NCI-H2029 treated with DMSO at 0.1 percent for 48 hours (cell line): ENCODE data around the gene PTPRU.

Experiments
- DNase-seq: peaks from one replicate; lab custom pipeline; 2025; lab: John Stamatoyannopoulos, UW

PTPRU gene

GRCh38 chr1:29332204-29332603, 95.9 kb downstream of the PTPRU start:
- no peak for DNase-seq

DNA sequence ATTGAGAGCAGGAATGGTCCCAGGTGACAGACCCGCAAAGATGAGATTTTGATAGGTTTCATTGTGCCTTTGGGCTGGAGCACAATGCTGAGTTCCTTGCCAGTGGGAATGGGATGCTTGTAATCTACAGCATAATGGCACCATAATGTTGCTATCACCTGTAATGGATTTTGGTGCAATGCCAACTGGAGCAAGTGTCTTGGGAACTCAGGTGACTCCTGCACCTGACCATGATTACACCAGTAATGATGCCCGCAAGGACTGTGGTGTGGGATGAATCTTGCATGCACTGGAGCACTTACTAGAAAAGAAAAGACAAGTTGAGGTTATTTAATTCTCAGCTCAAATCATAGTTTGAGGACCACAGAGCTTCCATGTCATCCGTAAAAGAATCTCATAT, 96.7 kb downstream of the PTPRU start:
- peak; percentile 24 for DNase-seq

GRCh38 chr1:29335573-29335972, 99.3 kb downstream of the PTPRU start:
- no peak for DNase-seq

- DNase-seq, result no peak
Measured at GRCh38 chr1:29338908-29339575, 102.7 kb downstream of the PTPRU start.

DNA sequence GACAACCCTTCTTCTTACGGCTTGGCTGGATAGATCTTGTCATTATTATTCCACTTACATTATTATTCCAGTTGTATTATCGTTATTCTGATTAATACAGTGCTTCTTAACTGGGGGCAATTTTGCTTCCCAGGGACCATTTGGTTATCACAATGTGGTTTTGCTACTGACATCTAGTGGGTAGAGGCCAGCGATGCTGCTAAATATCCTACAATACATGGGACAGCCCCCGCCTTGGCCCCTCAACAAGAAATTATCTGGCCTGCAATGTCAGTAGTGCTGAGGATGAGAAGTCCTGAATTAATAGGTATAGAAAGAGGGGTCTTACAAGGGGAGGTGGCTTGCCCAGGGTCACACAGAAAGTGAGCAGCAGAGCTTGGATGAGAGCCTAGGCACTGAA, 105.6 kb downstream of the PTPRU start:
- DNase-seq, result no peak

GRCh38 chr1:29342351-29342750, 106.0 kb downstream of the PTPRU start:
- no peak for DNase-seq

DNA sequence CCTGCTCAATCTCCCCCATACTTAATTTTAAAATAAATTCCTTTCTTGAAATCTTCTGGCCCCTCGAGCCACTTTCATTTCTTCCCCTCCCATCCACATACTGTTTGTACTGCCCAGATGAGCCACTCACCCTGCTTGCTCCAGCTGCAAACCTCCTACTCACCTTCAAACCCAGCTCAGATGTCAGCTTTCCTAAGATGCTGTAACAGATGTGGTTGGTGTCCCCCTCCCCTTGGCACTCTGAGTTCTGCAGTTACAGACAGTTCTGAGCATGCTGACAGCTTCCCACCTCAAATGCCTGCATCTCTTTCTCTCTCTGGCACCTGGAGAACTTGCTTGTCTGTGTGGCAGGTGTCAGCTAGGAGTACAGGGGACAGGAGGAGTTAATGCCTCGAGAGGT, 106.7 kb downstream of the PTPRU start:
- no peak for DNase-seq

GRCh38 chr1:29343476-29343875, 107.2 kb downstream of the PTPRU start:
- no peak for DNase-seq

DNA sequence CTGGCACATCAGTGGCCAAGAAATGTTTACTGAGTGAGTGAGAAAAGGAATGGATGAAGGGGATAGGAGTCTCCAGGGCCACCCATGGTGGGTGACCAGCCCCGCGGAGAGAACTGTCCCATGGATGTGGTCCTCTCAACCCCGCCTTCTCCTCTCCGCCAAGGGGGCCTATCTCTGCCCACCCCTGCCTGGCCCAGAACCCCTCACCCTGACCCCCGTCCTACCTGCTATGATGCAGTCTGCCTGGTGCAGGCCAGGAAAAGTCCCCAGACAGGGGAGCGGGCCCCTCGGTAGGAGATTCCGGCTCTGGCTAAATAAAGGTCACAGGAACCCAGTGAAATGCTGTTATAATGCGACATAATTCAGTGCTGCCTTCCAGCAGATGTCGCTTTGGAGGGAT, 107.6 kb downstream of the PTPRU start:
- DNase-seq, result no peak

DNA sequence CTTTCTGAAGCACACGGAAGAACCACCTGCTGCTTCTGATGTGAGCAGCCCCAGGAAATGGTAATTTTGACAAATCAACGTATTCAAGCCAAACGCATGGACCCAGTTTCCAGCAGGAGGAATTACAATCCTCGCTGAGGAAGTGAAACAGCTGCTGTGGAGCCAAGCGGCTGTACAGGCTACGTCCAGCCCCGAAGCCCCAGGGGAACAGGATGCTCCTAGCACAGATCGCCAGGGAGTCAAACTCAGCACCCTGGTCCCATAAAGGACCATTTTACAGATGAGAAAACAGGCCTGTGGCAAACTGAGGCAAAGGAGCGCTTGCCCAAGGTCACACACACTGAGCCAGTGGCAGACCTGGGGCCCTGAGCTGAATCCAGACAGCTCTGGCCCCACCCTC, 108.0 kb downstream of the PTPRU start:
- no peak for DNase-seq

- no peak for DNase-seq
Measured at GRCh38 chr1:29346576-29346975, 110.3 kb downstream of the PTPRU start.

DNA sequence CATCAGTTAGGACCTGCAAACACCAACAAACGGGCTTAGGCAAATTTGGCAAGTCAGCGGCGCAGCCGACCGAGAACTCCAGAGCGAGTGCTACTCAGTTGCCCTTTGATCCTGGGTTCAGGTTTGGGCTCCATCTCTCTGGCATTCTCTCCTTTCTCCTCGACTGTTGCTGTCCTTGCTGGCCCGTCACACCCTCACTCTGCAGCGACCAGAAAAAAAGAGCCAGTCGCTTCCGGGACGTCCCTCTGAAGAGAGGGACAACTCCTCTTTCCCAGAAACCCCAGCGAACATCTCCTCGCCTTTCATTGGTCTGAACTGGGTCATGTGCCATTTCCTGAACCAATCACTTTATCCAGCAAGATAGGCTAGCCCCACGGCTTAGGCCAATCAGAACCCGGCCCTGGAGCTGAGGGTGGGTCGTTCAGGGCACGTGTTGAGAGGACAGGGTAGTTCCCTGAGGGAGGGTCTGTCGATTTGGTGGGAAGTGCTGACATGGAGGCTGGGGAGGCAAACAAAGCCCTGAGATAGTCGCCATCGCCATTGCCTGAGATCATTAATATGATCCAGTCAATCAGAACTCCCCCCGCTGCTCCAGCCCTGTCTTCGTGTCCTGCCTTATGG, 113.7 kb downstream of the PTPRU start:
- DNase-seq, result no peak

- no peak for DNase-seq
Measured at GRCh38 chr1:29352719-29353420, 116.5 kb downstream of the PTPRU start.

GRCh38 chr1:29354511-29355098, 118.3 kb downstream of the PTPRU start:
- no peak for DNase-seq

- no peak for DNase-seq
Measured at GRCh38 chr1:29355375-29355774, 119.1 kb downstream of the PTPRU start.

DNA sequence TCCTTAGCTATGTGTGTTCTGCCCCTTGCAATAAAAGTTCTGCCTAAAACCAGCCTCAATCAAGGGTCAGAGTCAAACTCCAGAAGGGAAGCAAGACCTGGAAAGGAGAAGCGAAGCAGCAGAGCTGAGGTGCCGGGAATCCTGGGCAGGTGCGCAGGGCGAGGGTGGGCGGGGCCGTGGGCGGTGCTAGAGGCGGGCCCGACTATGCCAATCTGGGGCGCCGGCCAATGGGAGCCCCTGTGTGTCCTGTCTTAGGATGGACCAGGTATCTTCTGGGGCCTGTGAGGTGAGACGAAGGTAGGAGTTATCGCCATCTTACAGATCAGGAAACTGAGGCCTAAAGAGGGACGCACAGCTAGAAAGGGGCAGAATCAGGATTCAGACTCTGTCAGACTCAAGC, 120.3 kb downstream of the PTPRU start:
- DNase-seq, result no peak

- no peak for DNase-seq
Measured at GRCh38 chr1:29357452-29357851, 121.1 kb downstream of the PTPRU start.

DNA sequence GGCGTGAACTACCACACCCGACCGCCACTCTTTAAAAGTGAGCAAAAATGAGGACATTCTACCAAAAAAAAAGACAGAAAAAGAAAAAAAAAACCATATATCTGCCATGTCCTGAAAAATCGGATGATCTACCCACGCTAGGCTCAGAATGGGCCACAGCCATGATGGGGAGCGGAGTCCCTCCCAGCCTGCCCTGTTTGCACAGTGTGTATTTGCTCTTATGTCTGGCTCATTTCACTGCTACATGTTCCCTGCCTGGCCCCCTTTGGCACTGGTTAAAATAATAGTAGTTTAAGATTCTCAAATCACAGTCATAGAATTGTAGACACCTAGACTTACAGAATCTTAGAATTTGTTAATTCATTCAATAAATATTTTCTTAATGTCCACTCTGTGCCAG, 121.9 kb downstream of the PTPRU start:
- DNase-seq, result no peak

GRCh38 chr1:29360768-29361167, 124.4 kb downstream of the PTPRU start:
- DNase-seq, result no peak

DNA sequence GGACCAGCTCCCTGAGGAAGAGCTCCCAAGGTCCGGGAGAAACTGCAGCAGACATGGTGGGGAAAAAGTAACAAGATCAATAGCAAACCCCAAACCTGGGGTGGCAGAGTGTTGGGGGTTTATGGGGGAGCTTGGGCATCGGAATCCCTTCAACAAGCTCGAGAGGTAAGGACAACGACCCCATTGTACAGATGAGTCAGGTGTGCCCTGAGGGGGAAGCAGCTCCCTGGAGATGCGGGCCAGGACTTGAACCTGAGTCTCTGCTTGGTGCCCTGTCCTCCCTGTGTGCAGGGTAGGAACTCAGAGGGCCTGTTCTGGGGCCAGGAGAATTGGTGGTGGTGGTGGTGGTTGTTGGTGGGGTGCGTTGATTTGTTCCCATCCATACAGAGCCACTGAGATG, 125.4 kb downstream of the PTPRU start:
- DNase-seq, result no peak

- DNase-seq, result no peak
Measured at GRCh38 chr1:29362116-29362515, 125.8 kb downstream of the PTPRU start.

- DNase-seq, result no peak
Measured at GRCh38 chr1:29362764-29363163, 126.4 kb downstream of the PTPRU start.

- DNase-seq, result no peak
Measured at GRCh38 chr1:29363536-29363935, 127.2 kb downstream of the PTPRU start.
